Stomach smooth muscle (tissue), 2 donors: ENCODE results near the gene CDH16.
"Not testable (repeated sequence)": the region's sequence is repeated elsewhere in the genome, so short reads cannot be mapped to it uniquely, and the experiment has no call there.

Source experiments
- H3K27ac ChIP-seq: one replicate; pipeline ENCODE4 v1.7.0; 2013; ENCODE audit warnings: mild to moderate bottlenecking, low read length, inconsistent platforms
- H3K27me3 ChIP-seq, 2 donors: one replicate each; pipeline ENCODE4 v1.7.0; 2013; ENCODE audit warnings: low read length in 2 of 2; ENCODE audit not compliant: insufficient read depth in 2 of 2, control insufficient read depth in 1 of 2
- H3K36me3 ChIP-seq, 2 donors: one replicate each; pipeline ENCODE4 v1.7.0; 2013; ENCODE audit warnings: low read length in 2 of 2; ENCODE audit not compliant: control insufficient read depth in 2 of 2, insufficient read depth in 2 of 2
- H3K4me1 ChIP-seq: one replicate; pipeline ENCODE4 v1.7.0; 2013; ENCODE audit warnings: low read length; ENCODE audit not compliant: control insufficient read depth, insufficient read depth
- H3K4me3 ChIP-seq, 2 donors: one replicate each; pipeline ENCODE4 v1.7.0; 2013; ENCODE audit warnings: low read length in 2 of 2
- H3K9ac ChIP-seq, 2 donors: one replicate each; pipeline ENCODE4 v1.7.0; 2013; ENCODE audit warnings: low read length in 2 of 2, mild to moderate bottlenecking in 1 of 2
- H3K9me3 ChIP-seq, 2 donors: one replicate each; pipeline ENCODE4 v1.7.0; 2013; ENCODE audit warnings: low read length in 2 of 2; ENCODE audit not compliant: control insufficient read depth in 2 of 2
- donor health status: healthy.
- donor health status: Pancreatic carcinoma.

Gene CDH16

GRCh38 chr16:66936462-66936861 is 17.8 kb upstream of the CDH16 start:
- Histone ChIP-seq H3K36me3 (peaks cover 33 to 45% of the 10 kb centered on the region in 2 donors), H3K27ac (no peak overlapping the region), H3K4me3 (peak overlapping the region in 1 of 2 donors; percentile 100), H3K9ac (peak overlapping the region; percentile 21 to 91), H3K27me3 (no peaks in the 10 kb centered on the region), H3K9me3 (no peaks in the 10 kb centered on the region), H3K4me1 (peaks cover 45% of the 10 kb centered on the region)

- Histone ChIP-seq H3K4me1 (peaks cover 45% of the 10 kb centered on the region), H3K9ac (peak within 1 kb of the TSS; percentile 91 to 97), H3K4me3 (peak within 1 kb of the TSS; percentile 87 to 100), H3K36me3 (peaks cover 23 to 40% of the 10 kb centered on the region in 2 donors), H3K9me3 (no peaks in the 10 kb centered on the region), H3K27ac (peak within 1 kb of the TSS; percentile 88), H3K27me3 (no peaks in the 10 kb centered on the region)
These were observed 16.8 kb upstream of the CDH16 start, which contains the start of gene CES2 for GRCh38 chr16:66935314-66936011. CES2 (plus strand) TSS chr16:66935516; CDS start chr16:66935636, 120 bp downstream.

- Histone ChIP-seq H3K4me3 (peak overlapping the region; percentile 87 to 100), H3K27ac (peak overlapping the region; percentile 88), H3K36me3 (peaks cover 20 to 37% of the 10 kb centered on the region in 2 donors), H3K4me1 (peaks cover 45% of the 10 kb centered on the region), H3K9ac (peak overlapping the region; percentile 91 to 97)
- not testable (repeated sequence) for H3K9me3 ChIP-seq, H3K27me3 ChIP-seq
These were observed 16.2 kb upstream of the CDH16 start for GRCh38 chr16:66934839-66935313.

GRCh38 chr16:66934138-66934838 is 15.6 kb upstream of the CDH16 start, which contains the start of gene CIAO2B:
CIAO2B (minus strand) TSS chr16:66934402; CDS start chr16:66934364, 38 bp downstream.
- H3K27ac ChIP-seq, result peak within 1 kb of the TSS; percentile 88
- peaks cover 45% of the 10 kb centered on the region for H3K4me1 ChIP-seq
- H3K36me3 ChIP-seq, result peaks cover 14 to 36% of the 10 kb centered on the region in 2 donors
- H3K9ac ChIP-seq, result peak within 1 kb of the TSS; percentile 91 to 97
- H3K9me3 ChIP-seq, result no peaks in the 10 kb centered on the region
- no peaks in the 10 kb centered on the region for H3K27me3 ChIP-seq
- H3K4me3 ChIP-seq, result peak within 1 kb of the TSS; percentile 87 to 100

GRCh38 chr16:66933776-66934137 is 15.1 kb upstream of the CDH16 start:
- Histone ChIP-seq H3K9me3 (no peaks in the 10 kb centered on the region), H3K27me3 (no peaks in the 10 kb centered on the region), H3K9ac (peak overlapping the region; percentile 91 to 97), H3K4me1 (peaks cover 48% of the 10 kb centered on the region), H3K27ac (peak overlapping the region; percentile 88), H3K36me3 (peaks cover 10 to 31% of the 10 kb centered on the region in 2 donors), H3K4me3 (peak overlapping the region; percentile 87 to 100)

GRCh38 chr16:66932076-66932475 is 13.4 kb upstream of the CDH16 start:
- no peak overlapping the region for H3K27ac ChIP-seq
- H3K9me3 ChIP-seq, result no peaks in the 10 kb centered on the region
- no peaks in the 10 kb centered on the region for H3K27me3 ChIP-seq
- H3K4me3 ChIP-seq, result no peak overlapping the region
- peaks cover 0 to 15% of the 10 kb centered on the region in 2 donors for H3K36me3 ChIP-seq
- no peak overlapping the region for H3K9ac ChIP-seq
- peaks cover 54% of the 10 kb centered on the region for H3K4me1 ChIP-seq

- peaks cover 53% of the 10 kb centered on the region for H3K4me1 ChIP-seq
- no peak overlapping the region for H3K27ac ChIP-seq
These were observed 13.0 kb upstream of the CDH16 start for GRCh38 chr16:66931665-66932064.

GRCh38 chr16:66930189-66930588 is 11.5 kb upstream of the CDH16 start:
- Histone ChIP-seq H3K9ac (no peak overlapping the region), H3K36me3 (peaks cover 0 to 15% of the 10 kb centered on the region in 2 donors), H3K9me3 (no peaks in the 10 kb centered on the region), H3K27ac (peak overlapping the region; percentile 11), H3K4me3 (no peak overlapping the region), H3K4me1 (peaks cover 50% of the 10 kb centered on the region), H3K27me3 (no peaks in the 10 kb centered on the region)

More at GRCh38 chr16:66931665-66932064, 13.0 kb upstream of the CDH16 start:
- Histone ChIP-seq H3K36me3 (peaks cover 0 to 15% of the 10 kb centered on the region in 2 donors), H3K9me3 (no peaks in the 10 kb centered on the region), H3K4me3 (no peak overlapping the region), H3K27me3 (no peaks in the 10 kb centered on the region), H3K9ac (no peak overlapping the region)

- H3K4me1 ChIP-seq, result peaks cover 56% of the 10 kb centered on the region
These were observed 10.2 kb upstream of the CDH16 start for GRCh38 chr16:66928702-66929388.

GRCh38 chr16:66927918-66928649 is 9.4 kb upstream of the CDH16 start:
- peak overlapping the region; percentile 24 for H3K27ac ChIP-seq
- peaks cover 56% of the 10 kb centered on the region for H3K4me1 ChIP-seq

More at GRCh38 chr16:66928702-66929388, 10.2 kb upstream of the CDH16 start:
- H3K9me3 ChIP-seq, result no peaks in the 10 kb centered on the region
- H3K36me3 ChIP-seq, result peaks cover 0 to 17% of the 10 kb centered on the region in 2 donors
- no peak overlapping the region for H3K27ac ChIP-seq
- no peak overlapping the region for H3K4me3 ChIP-seq
- H3K9ac ChIP-seq, result no peak overlapping the region
- H3K27me3 ChIP-seq, result no peaks in the 10 kb centered on the region

More at GRCh38 chr16:66927918-66928649, 9.4 kb upstream of the CDH16 start:
- Histone ChIP-seq H3K27me3 (no peaks in the 10 kb centered on the region), H3K9me3 (no peaks in the 10 kb centered on the region), H3K36me3 (peaks cover 0 to 17% of the 10 kb centered on the region in 2 donors), H3K9ac (no peak overlapping the region), H3K4me3 (no peak overlapping the region)
